A673 (cell line): ENCODE data around the gene TSC2. TPM values are rescaled to one million over a fixed set of nuclear protein-coding genes. Genes with fewer than 3 reads are reported as not detected.

Experiments used
- BruUV-seq: library from RNA; stranded (reverse); fragments of 400-500 nt; replicated peaks from 2 replicates; lab custom pipeline; 2021; lab: Mats Ljungman, UMichigan
- CTCF ChIA-PET: fragments of 300-600 bp; sonication (Branson Sonifier 250); formaldehyde crosslinking; loops from one replicate; lab custom pipeline; 2022; ENCODE audit warnings: antibody characterized with exemption; lab: Charles Lee
- POLR2A ChIA-PET: fragments of 300-600 bp; sonication (Branson Sonifier 250); formaldehyde crosslinking; loops from one replicate; lab custom pipeline; 2022; ENCODE audit warnings: antibody characterized with exemption; ENCODE audit not compliant: low non-redundant PET; lab: Charles Lee
- DNase-seq: peaks from one replicate; pipeline ENCODE4 v3.0.0-alpha.2; 2015; ENCODE audit warnings: low spot score
- H3K27ac ChIP-seq: fragments of 200-600 bp; sonication (generic); 2 replicates; pipeline ENCODE4 v1.5.1; 2016; ENCODE audit warnings: mixed run types, low read depth, mild to moderate bottlenecking, mixed read lengths, antibody characterized with exemption, low read length; ENCODE audit not compliant: poor library complexity, severe bottlenecking
- H3K27me3 ChIP-seq: fragments of 200-600 bp; sonication (generic); replicated peaks from 2 replicates; pipeline ENCODE4 v1.6.1; 2017; ENCODE audit warnings: mixed run types, low read depth, mild to moderate bottlenecking, mixed read lengths, antibody characterized with exemption, low read length; ENCODE audit not compliant: insufficient read depth, poor library complexity
- H3K36me3 ChIP-seq: fragments of 200-600 bp; sonication (generic); 2 replicates; pipeline ENCODE4 v1.6.1; 2016; ENCODE audit warnings: mixed run types, mild to moderate bottlenecking, mixed read lengths, antibody characterized with exemption, low read length; ENCODE audit not compliant: insufficient read depth, poor library complexity, severe bottlenecking
- H3K4me1 ChIP-seq: fragments of 200-600 bp; sonication (generic); 2 replicates; pipeline ENCODE4 v1.6.1; 2017; ENCODE audit warnings: mixed run types, mild to moderate bottlenecking, mixed read lengths, antibody characterized with exemption, low read length; ENCODE audit not compliant: insufficient read depth, poor library complexity, severe bottlenecking
- H3K4me3 ChIP-seq: fragments of 200-600 bp; sonication (generic); 2 replicates; pipeline ENCODE4 v1.5.1; 2016; ENCODE audit warnings: low read depth, mixed run types, mild to moderate bottlenecking, mixed read lengths, low read length; ENCODE audit not compliant: poor library complexity, severe bottlenecking
- H3K9me3 ChIP-seq: fragments of 200-600 bp; sonication (generic); 2 replicates; pipeline ENCODE4 v1.6.1; 2016; ENCODE audit warnings: mixed run types, low read depth, mild to moderate bottlenecking, mixed read lengths, antibody characterized with exemption, low read length; ENCODE audit not compliant: poor library complexity, severe bottlenecking
- CTCF ChIP-seq: fragments of 300-800, 200-600 bp; sonication (generic); conservative IDR thresholded peaks from 2 replicates; pipeline ENCODE4 v1.5.1; 2017; ENCODE audit warnings: low read depth, mild to moderate bottlenecking, antibody characterized with exemption, low read length, moderate library complexity, mixed read lengths
- EZH2 ChIP-seq: fragments of 200-600 bp; sonication (generic); IDR thresholded peaks from 2 replicates; pipeline ENCODE4 v1.6.1; 2017; ENCODE audit warnings: borderline replicate concordance, low read depth, mild to moderate bottlenecking, mixed read lengths, antibody characterized with exemption, low read length; ENCODE audit not compliant: poor library complexity, severe bottlenecking
- intact Hi-C: fragments of 100-400 bp; cut with micrococcal nuclease; formaldehyde crosslinking; loops from one replicate; pipeline ENCODE4 v1.10.0; 2022; ENCODE audit not compliant: unreplicated experiment
- total RNA-seq: library from RNA; stranded (reverse); gene quantifications from 2 replicates; pipeline ENCODE4 v1.2.3, GENCODE V29; 2021

Gene TSC2
- total RNA-seq, 1 experiment from 2014 or later = 125 TPM

GRCh38 chr16:2084895-2085625 lies 37.3 kb downstream of the TSC2 start:
- CTCF ChIA-PET = interaction anchor here (1.6 kb wide), 1 partner anchor 55 kb away, joined by 4 read pairs; no protein-coding TSS in a partner anchor
- no TSS peak for BruUV-seq
- POLR2A ChIA-PET = no interaction called here
- DNase-seq = no peak
- intact Hi-C loops = no loop called here
- H3K9me3 ChIP-seq = no peaks in the 10 kb centered on the region
- H3K4me3 ChIP-seq = no peak overlapping the region
- peaks cover 26% of the 10 kb centered on the region for H3K36me3 ChIP-seq
- no peaks in the 10 kb centered on the region for H3K4me1 ChIP-seq
- TF ChIP-seq EZH2 = no peak
- TF ChIP-seq CTCF = no peak
- H3K27me3 ChIP-seq = no peaks in the 10 kb centered on the region
- no peak overlapping the region for H3K27ac ChIP-seq

GRCh38 chr16:2085669-2086068 lies 37.9 kb downstream of the TSC2 start:
- no peaks in the 10 kb centered on the region for H3K9me3 ChIP-seq
- H3K27me3 ChIP-seq = no peaks in the 10 kb centered on the region
- H3K4me1 ChIP-seq = no peaks in the 10 kb centered on the region
- no TSS peak for BruUV-seq
- intact Hi-C loops = no loop called here
- peaks cover 31% of the 10 kb centered on the region for H3K36me3 ChIP-seq
- DNase-seq = no peak
- ChIA-PET POLR2A (no interaction called here), CTCF (interaction anchor here (1.6 kb wide), 1 partner anchor 55 kb away, joined by 4 read pairs; no protein-coding TSS in a partner anchor)
- no peak overlapping the region for H3K27ac ChIP-seq
- no peak overlapping the region for H3K4me3 ChIP-seq
- TF ChIP-seq CTCF (no peak), EZH2 (no peak)

- Histone ChIP-seq H3K4me3 (no peak overlapping the region), H3K4me1 (no peaks in the 10 kb centered on the region), H3K27ac (no peak overlapping the region), H3K9me3 (no peaks in the 10 kb centered on the region), H3K36me3 (peaks cover 33% of the 10 kb centered on the region), H3K27me3 (no peaks in the 10 kb centered on the region)
- BruUV-seq = no TSS peak
- CTCF ChIA-PET = interaction anchor here (1.6 kb wide), 1 partner anchor 54 kb away, joined by 4 read pairs; no protein-coding TSS in a partner anchor
- TF ChIP-seq EZH2 (no peak), CTCF (no peak)
- POLR2A ChIA-PET = no interaction called here
- intact Hi-C loops = no loop called here
- no peak for DNase-seq
Measured at GRCh38 chr16:2086106-2086742, 38.4 kb downstream of the TSC2 start.
